Stimulated activated CD8-positive, alpha-beta memory T cell treated with anti-CD3 and anti-CD28 coated beads, Interleukin-12 subunit alpha, Interleukin-12 subunit beta, amount 100 ng/mL, for 4 hours (primary cell): ENCODE measurements around the gene MASP1.
"Not testable (repeated sequence)": the region's sequence is repeated elsewhere in the genome, so short reads cannot be mapped to it uniquely, and the experiment has no call there.

Experiments
- DNase-seq: peaks from one replicate; pipeline ENCODE4 v3.0.0-alpha.2; 2020; ENCODE audit warnings: low read depth

The MASP1 gene

GRCh38 chr3:187264911-187265310, 26.6 kb downstream of the MASP1 start:
- DNase-seq = no peak

- DNase-seq = no peak
Measured at GRCh38 chr3:187264021-187264420, 27.5 kb downstream of the MASP1 start.

- no peak for DNase-seq
Measured at GRCh38 chr3:187263270-187263669, 28.3 kb downstream of the MASP1 start.

GRCh38 chr3:187262360-187262759, 29.2 kb downstream of the MASP1 start:
- DNase-seq = no peak

GRCh38 chr3:187261541-187261969, 30.0 kb downstream of the MASP1 start:
- no peak for DNase-seq

- DNase-seq = no peak
Measured at GRCh38 chr3:187259171-187259570, 32.4 kb downstream of the MASP1 start.

- DNase-seq = no peak
Measured at GRCh38 chr3:187257992-187258692, 33.4 kb downstream of the MASP1 start.

GRCh38 chr3:187257471-187257870, 34.1 kb downstream of the MASP1 start:
- DNase-seq = no peak

- DNase-seq = no peak
Measured at GRCh38 chr3:187256051-187256616, 35.4 kb downstream of the MASP1 start.

GRCh38 chr3:187255314-187255713, 36.2 kb downstream of the MASP1 start:
- no peak for DNase-seq

- no peak for DNase-seq
Measured at GRCh38 chr3:187252311-187252710, 39.2 kb downstream of the MASP1 start.

- no peak for DNase-seq
Measured at GRCh38 chr3:187251599-187251998, 39.9 kb downstream of the MASP1 start.

GRCh38 chr3:187247398-187247797, 44.1 kb downstream of the MASP1 start:
- no peak for DNase-seq

- no peak for DNase-seq
Measured at GRCh38 chr3:187243933-187244524, 47.5 kb downstream of the MASP1 start.

GRCh38 chr3:187242900-187243299, 48.6 kb downstream of the MASP1 start:
- DNase-seq = no peak

GRCh38 chr3:187242435-187242834, 49.1 kb downstream of the MASP1 start:
- DNase-seq = no peak

- DNase-seq = not testable (repeated sequence)
Measured at GRCh38 chr3:187238835-187239234, 52.7 kb downstream of the MASP1 start.

- DNase-seq = no peak
Measured at GRCh38 chr3:187238239-187238638, 53.3 kb downstream of the MASP1 start.

- no peak for DNase-seq
Measured at GRCh38 chr3:187237741-187238140, 53.8 kb downstream of the MASP1 start.

GRCh38 chr3:187236962-187237361, 54.6 kb downstream of the MASP1 start:
- DNase-seq = no peak

- no peak for DNase-seq
Measured at GRCh38 chr3:187230011-187230410, 61.5 kb downstream of the MASP1 start.

- DNase-seq = no peak
Measured at GRCh38 chr3:187228740-187229139, 62.8 kb downstream of the MASP1 start.

- DNase-seq = no peak
Measured at GRCh38 chr3:187227658-187228258, 63.8 kb downstream of the MASP1 start.
